ENCODE data around the gene DHRS2. TPM values are rescaled to one million over a fixed set of nuclear protein-coding genes. Genes with fewer than 3 reads are reported as not detected.

Gene DHRS2
- total and polyA plus RNA-seq, 2 donors (not counting 1 experiment from before 2014, with no cell fraction given) = not detected

- no peaks in the 10 kb centered on the region for H3K4me1 ChIP-seq (ENCODE audit: control insufficient read depth in 2 of 2, insufficient read depth in 2 of 2, low read length in 2 of 2)
- no peak overlapping the region for H3K4me2 ChIP-seq (replicated peaks; ENCODE audit: low read depth, low read length, poor library complexity, severe bottlenecking)
- Mint-ChIP-seq H3K4me1 (no peaks in the 10 kb centered on the region), H3K4me3 (no peak overlapping the region), H3K9me3 (ENCODE audit: insufficient read depth) (no peaks in the 10 kb centered on the region), H3K27me3 (peaks cover 23% of the 10 kb centered on the region), H3K27ac (no peak overlapping the region)
- H3K9me3 ChIP-seq (ENCODE audit: control extremely low read depth in 1 of 3, control insufficient read depth in 2 of 3, insufficient read depth in 1 of 3, low read length in 2 of 3) = no peaks in the 10 kb centered on the region
- ChIA-PET CTCF (no interaction called here), POLR2A (no interaction called here)
- no peaks in the 10 kb centered on the region for H3K79me2 ChIP-seq (ENCODE audit: control insufficient read depth, insufficient read depth, low read length)
- DNase-seq (no peak), ATAC-seq (ENCODE audit: low read depth) (no peak)
- H3K27me3 ChIP-seq (replicated peaks in 1 of 4; ENCODE audit: control extremely low read depth in 1 of 4, control insufficient read depth in 3 of 4, insufficient read depth in 4 of 4, low read length in 3 of 4) = peaks cover 0 to 3% (median 0%) of the 10 kb centered on the region in 4 experiments
- 80% methylated on average over 4 of the region's 5 CpGs for WGBS (ENCODE audit: insufficient coverage)
- H4K20me1 ChIP-seq (ENCODE audit: control insufficient read depth, insufficient read depth, low read length, poor library complexity, severe bottlenecking) = no peaks in the 10 kb centered on the region
- no peak overlapping the region for H3K27ac ChIP-seq (ENCODE audit: low read length in 2 of 2)
- no peak overlapping the region for H2AFZ ChIP-seq (ENCODE audit: insufficient read depth, low read depth, low read length, poor library complexity, severe bottlenecking)
- no peaks in the 10 kb centered on the region for H3K36me3 ChIP-seq (replicated peaks in 1 of 2; ENCODE audit: control extremely low read depth in 1 of 2, control insufficient read depth in 1 of 2, extremely low read depth in 1 of 2, insufficient read depth in 2 of 2, low read length in 1 of 2)
- TF ChIP-seq EZH2 (IDR thresholded peaks at IDR 0.05; ENCODE audit: borderline replicate concordance, insufficient read depth, low read depth, low read length, poor library complexity, severe bottlenecking) (no peak), CTCF (IDR thresholded peaks at IDR 0.05) (no peak)
- H3K9ac ChIP-seq (ENCODE audit: low read length) = no peak overlapping the region
- no peak overlapping the region for H3K4me3 ChIP-seq (ENCODE audit: control extremely low read depth in 1 of 5, extremely low read depth in 1 of 5, insufficient read depth in 1 of 5, low read depth in 2 of 5, low read length in 4 of 5)
- intact Hi-C loops (cut with micrococcal nuclease) = loop anchor here (2.0 kb wide), 1 partner anchor 71 kb away; no protein-coding TSS in a partner anchor
Observed at GRCh38 chr14:23663711-23664110, 27.5 kb downstream of the DHRS2 start.

- H3K4me3 Mint-ChIP-seq = no peak overlapping the region
- H3K27ac Mint-ChIP-seq = no peak overlapping the region
- ChIA-PET CTCF (no interaction called here), POLR2A (no interaction called here)
- 95% methylated on average over 3 of the region's 5 CpGs for WGBS (ENCODE audit: insufficient coverage)
- H3K9ac ChIP-seq (ENCODE audit: low read length) = no peak overlapping the region
- no peak overlapping the region for H3K4me2 ChIP-seq (replicated peaks; ENCODE audit: low read depth, low read length, poor library complexity, severe bottlenecking)
- ATAC-seq (ENCODE audit: low read depth) (no peak), DNase-seq (no peak)
- intact Hi-C loops (cut with micrococcal nuclease) = no loop called here
- no peak for TF ChIP-seq CTCF (IDR thresholded peaks at IDR 0.05)
- no peak for TF ChIP-seq EZH2 (IDR thresholded peaks at IDR 0.05; ENCODE audit: borderline replicate concordance, insufficient read depth, low read depth, low read length, poor library complexity, severe bottlenecking)
- H3K9me3 ChIP-seq (ENCODE audit: control extremely low read depth in 1 of 3, control insufficient read depth in 2 of 3, insufficient read depth in 1 of 3, low read length in 2 of 3) = no peaks in the 10 kb centered on the region
- no peak overlapping the region for H2AFZ ChIP-seq (ENCODE audit: insufficient read depth, low read depth, low read length, poor library complexity, severe bottlenecking)
- H4K20me1 ChIP-seq (ENCODE audit: control insufficient read depth, insufficient read depth, low read length, poor library complexity, severe bottlenecking) = no peaks in the 10 kb centered on the region
- no peaks in the 10 kb centered on the region for H3K4me1 ChIP-seq (ENCODE audit: control insufficient read depth in 2 of 2, insufficient read depth in 2 of 2, low read length in 2 of 2)
- H3K4me1 Mint-ChIP-seq = no peaks in the 10 kb centered on the region
- peaks cover 19% of the 10 kb centered on the region for H3K27me3 Mint-ChIP-seq
- no peaks in the 10 kb centered on the region for H3K9me3 Mint-ChIP-seq (ENCODE audit: insufficient read depth)
- H3K79me2 ChIP-seq (ENCODE audit: control insufficient read depth, insufficient read depth, low read length) = no peaks in the 10 kb centered on the region
- no peaks in the 10 kb centered on the region for H3K36me3 ChIP-seq (replicated peaks in 1 of 2; ENCODE audit: control extremely low read depth in 1 of 2, control insufficient read depth in 1 of 2, extremely low read depth in 1 of 2, insufficient read depth in 2 of 2, low read length in 1 of 2)
- no peak overlapping the region for H3K27ac ChIP-seq (ENCODE audit: low read length in 2 of 2)
- no peak overlapping the region for H3K4me3 ChIP-seq (ENCODE audit: control extremely low read depth in 1 of 5, extremely low read depth in 1 of 5, insufficient read depth in 1 of 5, low read depth in 2 of 5, low read length in 4 of 5)
- H3K27me3 ChIP-seq (replicated peaks in 1 of 4; ENCODE audit: control extremely low read depth in 1 of 4, control insufficient read depth in 3 of 4, insufficient read depth in 4 of 4, low read length in 3 of 4) = no peaks in the 10 kb centered on the region
Observed at GRCh38 chr14:23664207-23664885, 28.2 kb downstream of the DHRS2 start.
